ENCODE data around the gene SLAMF6.

DNA sequence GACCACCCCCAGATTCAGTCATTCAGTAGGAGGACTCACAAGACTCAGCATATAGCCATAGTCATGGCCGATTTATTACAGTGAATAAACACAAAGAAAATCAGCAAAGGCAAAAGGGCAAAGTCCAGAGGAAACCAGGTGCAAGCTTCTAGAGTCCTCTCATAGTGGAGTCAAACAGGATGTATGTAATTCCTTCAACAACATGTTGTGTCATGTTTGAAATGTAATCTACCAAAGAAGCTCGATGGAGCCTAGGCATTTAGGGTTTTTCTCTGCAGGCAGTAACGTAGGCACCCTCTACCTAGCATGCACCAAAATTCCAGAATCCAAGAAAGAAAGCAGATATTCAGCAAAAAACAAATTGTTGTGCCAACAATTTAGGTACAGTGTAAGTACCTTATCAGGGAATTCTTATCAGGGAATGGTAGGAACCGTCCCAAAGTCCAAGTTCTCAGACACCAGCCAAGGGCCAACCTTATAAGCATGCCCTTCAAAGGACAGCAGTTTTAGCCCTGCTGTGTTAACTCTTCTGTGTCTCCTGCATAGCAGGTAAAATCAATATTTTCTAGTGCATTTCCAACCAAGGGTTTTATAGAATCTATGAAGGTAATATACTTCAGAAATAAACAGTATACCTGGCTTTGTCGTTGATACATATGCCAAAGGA is 16.1 kb upstream of the SLAMF6 start:
- TF ChIP-seq, protein P1, sequence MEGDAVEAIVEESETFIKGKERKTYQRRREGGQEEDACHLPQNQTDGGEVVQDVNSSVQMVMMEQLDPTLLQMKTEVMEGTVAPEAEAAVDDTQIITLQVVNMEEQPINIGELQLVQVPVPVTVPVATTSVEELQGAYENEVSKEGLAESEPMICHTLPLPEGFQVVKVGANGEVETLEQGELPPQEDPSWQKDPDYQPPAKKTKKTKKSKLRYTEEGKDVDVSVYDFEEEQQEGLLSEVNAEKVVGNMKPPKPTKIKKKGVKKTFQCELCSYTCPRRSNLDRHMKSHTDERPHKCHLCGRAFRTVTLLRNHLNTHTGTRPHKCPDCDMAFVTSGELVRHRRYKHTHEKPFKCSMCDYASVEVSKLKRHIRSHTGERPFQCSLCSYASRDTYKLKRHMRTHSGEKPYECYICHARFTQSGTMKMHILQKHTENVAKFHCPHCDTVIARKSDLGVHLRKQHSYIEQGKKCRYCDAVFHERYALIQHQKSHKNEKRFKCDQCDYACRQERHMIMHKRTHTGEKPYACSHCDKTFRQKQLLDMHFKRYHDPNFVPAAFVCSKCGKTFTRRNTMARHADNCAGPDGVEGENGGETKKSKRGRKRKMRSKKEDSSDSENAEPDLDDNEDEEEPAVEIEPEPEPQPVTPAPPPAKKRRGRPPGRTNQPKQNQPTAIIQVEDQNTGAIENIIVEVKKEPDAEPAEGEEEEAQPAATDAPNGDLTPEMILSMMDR (IDR thresholded peaks at IDR 0.05), result no peak
- no peak for TF ChIP-seq POLR2AphosphoS5 (IDR thresholded peaks at IDR 0.05)

Data from breast epithelium (tissue), 3 donors.